Fibroblast of skin of right biceps (primary cell): ENCODE measurements around the gene SURF6.
"Not testable (repeated sequence)": the region's sequence is repeated elsewhere in the genome, so short reads cannot be mapped to it uniquely, and the experiment has no call there.

ENCODE experiments used
- DNase-seq: peaks from one replicate; pipeline ENCODE4 v3.0.0-alpha.2; 2013

The SURF6 gene

GRCh38 chr9:133322701-133323100, 13.3 kb downstream of the SURF6 start:
- DNase-seq = no peak

GRCh38 chr9:133321411-133321935, 14.5 kb downstream of the SURF6 start:
- DNase-seq = no peak

- DNase-seq = no peak
These were observed 15.5 kb downstream of the SURF6 start for GRCh38 chr9:133320421-133320881.

- DNase-seq = not testable (repeated sequence)
These were observed 18.4 kb downstream of the SURF6 start for GRCh38 chr9:133317551-133317950.

- no peak for DNase-seq
These were observed 20.0 kb downstream of the SURF6 start for GRCh38 chr9:133315997-133316396.

GRCh38 chr9:133309608-133310007, 26.4 kb downstream of the SURF6 start:
- no peak for DNase-seq

GRCh38 chr9:133307301-133307700, 28.7 kb downstream of the SURF6 start:
- DNase-seq = no peak

- DNase-seq = no peak
These were observed 29.5 kb downstream of the SURF6 start for GRCh38 chr9:133306242-133307204.

- DNase-seq = no peak
These were observed 30.3 kb downstream of the SURF6 start for GRCh38 chr9:133305731-133306130.

GRCh38 chr9:133304477-133305377, 31.3 kb downstream of the SURF6 start:
- DNase-seq = no peak

GRCh38 chr9:133304158-133304470, 31.9 kb downstream of the SURF6 start:
- DNase-seq = no peak

GRCh38 chr9:133303266-133304157, 32.5 kb downstream of the SURF6 start:
- DNase-seq = no peak

- DNase-seq = no peak
These were observed 34.4 kb downstream of the SURF6 start for GRCh38 chr9:133301253-133302230.

- not testable (repeated sequence) for DNase-seq
These were observed 36.0 kb downstream of the SURF6 start for GRCh38 chr9:133299996-133300395.

GRCh38 chr9:133294257-133294656, 41.7 kb downstream of the SURF6 start:
- no peak for DNase-seq

GRCh38 chr9:133290751-133291302, 45.2 kb downstream of the SURF6 start:
- DNase-seq = no peak

- peak; percentile 3 for DNase-seq
These were observed 49.5 kb downstream of the SURF6 start for GRCh38 chr9:133286523-133286922.

- no peak for DNase-seq
These were observed 50.7 kb downstream of the SURF6 start for GRCh38 chr9:133285252-133285775.

GRCh38 chr9:133284362-133284761, 51.6 kb downstream of the SURF6 start:
- no peak for DNase-seq

- DNase-seq = not testable (repeated sequence)
These were observed 52.5 kb downstream of the SURF6 start for GRCh38 chr9:133283255-133284032.
